Peyer's patch (tissue), 4 donors: ENCODE results near the gene ZFYVE26.

ENCODE experiments used
- POLR2A ChIP-seq, 2 donors: fragments of 450-650 bp; IDR thresholded peaks; one replicate each; pipeline ENCODE4 v1.5.1; 2017; ENCODE audit warnings: antibody characterized with exemption in 2 of 2, mild to moderate bottlenecking in 2 of 2, moderate library complexity in 2 of 2
- TF ChIP-seq, protein P1 (sequence below), 6 experiments: fragments of 450-650 bp in 4 of 6; fragments of 200-600 bp in 2 of 6; sonication (generic) in 1 of 6; IDR thresholded peaks; one replicate each; pipeline ENCODE4 v1.5.1; 2017 to 2019; ENCODE audit warnings: antibody characterized with exemption in 6 of 6, mild to moderate bottlenecking in 3 of 6, moderate library complexity in 1 of 6

DNA sequence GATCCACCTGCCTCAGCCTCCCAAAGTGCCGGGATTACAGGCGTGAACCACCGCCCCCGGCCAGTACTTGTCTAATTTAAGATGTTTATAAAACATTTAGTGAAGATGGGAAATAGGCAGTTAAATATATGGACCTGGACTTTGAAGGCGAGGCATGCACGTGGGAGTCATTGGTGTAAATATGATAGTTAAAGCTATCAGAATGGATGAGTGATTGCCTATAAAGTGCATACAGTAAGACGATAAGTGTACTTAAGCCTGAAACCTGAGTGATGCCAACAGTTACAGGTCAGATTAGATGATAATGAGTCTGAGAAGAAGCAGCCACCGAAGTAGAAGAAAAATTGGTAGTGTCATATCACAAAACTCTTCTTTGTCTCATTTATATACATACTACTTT is 14.7 kb upstream of the ZFYVE26 start:
- TF ChIP-seq, protein P1, sequence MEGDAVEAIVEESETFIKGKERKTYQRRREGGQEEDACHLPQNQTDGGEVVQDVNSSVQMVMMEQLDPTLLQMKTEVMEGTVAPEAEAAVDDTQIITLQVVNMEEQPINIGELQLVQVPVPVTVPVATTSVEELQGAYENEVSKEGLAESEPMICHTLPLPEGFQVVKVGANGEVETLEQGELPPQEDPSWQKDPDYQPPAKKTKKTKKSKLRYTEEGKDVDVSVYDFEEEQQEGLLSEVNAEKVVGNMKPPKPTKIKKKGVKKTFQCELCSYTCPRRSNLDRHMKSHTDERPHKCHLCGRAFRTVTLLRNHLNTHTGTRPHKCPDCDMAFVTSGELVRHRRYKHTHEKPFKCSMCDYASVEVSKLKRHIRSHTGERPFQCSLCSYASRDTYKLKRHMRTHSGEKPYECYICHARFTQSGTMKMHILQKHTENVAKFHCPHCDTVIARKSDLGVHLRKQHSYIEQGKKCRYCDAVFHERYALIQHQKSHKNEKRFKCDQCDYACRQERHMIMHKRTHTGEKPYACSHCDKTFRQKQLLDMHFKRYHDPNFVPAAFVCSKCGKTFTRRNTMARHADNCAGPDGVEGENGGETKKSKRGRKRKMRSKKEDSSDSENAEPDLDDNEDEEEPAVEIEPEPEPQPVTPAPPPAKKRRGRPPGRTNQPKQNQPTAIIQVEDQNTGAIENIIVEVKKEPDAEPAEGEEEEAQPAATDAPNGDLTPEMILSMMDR (IDR thresholded peaks at IDR 0.05) = no peak
- TF ChIP-seq POLR2A (IDR thresholded peaks at IDR 0.05) = no peak
